ENCODE data around the gene ATP5F1A. TPM values are rescaled to one million over a fixed set of nuclear protein-coding genes. Genes with fewer than 3 reads are reported as not detected.

Gene ATP5F1A
- total RNA-seq, 2 donors from 2014 or later = 240 to 264 TPM

DNA sequence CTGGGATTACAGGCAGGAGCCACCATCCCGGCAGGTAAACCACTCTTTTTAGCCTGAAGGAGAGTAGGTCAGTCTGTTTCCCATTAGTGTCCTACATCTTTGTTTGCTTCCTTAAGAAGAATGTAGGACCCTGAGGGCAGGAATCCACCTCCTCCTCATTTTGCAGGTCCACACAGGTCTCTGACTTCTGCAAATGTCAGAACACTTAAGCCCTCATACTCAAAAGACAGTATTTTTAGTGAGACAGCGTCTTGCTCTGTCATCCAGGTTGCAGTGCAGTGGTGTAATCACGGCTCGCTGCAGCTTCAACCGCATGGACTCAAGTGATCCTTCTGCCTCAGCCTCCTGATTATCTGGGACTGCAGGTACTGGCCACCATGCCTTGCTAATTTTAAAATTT, 35.3 kb downstream of the ATP5F1A start:
- DNase-seq (ENCODE audit: low spot score) (no peak), ATAC-seq (ENCODE audit: insufficient number of reproducible peaks, low FRiP score, low read depth) (no peak)
- Histone ChIP-seq H3K4me3 (no peak overlapping the region), H3K9me3 (no peaks in the 10 kb centered on the region), H3K36me3 (no peaks in the 10 kb centered on the region), H3K4me1 (ENCODE audit: control insufficient read depth in 1 of 2, low read depth in 2 of 2) (no peaks in the 10 kb centered on the region), H3K27me3 (replicated peaks; ENCODE audit: insufficient read depth) (no peaks in the 10 kb centered on the region), H3K27ac (no peak overlapping the region)
- TF ChIP-seq, protein P1, sequence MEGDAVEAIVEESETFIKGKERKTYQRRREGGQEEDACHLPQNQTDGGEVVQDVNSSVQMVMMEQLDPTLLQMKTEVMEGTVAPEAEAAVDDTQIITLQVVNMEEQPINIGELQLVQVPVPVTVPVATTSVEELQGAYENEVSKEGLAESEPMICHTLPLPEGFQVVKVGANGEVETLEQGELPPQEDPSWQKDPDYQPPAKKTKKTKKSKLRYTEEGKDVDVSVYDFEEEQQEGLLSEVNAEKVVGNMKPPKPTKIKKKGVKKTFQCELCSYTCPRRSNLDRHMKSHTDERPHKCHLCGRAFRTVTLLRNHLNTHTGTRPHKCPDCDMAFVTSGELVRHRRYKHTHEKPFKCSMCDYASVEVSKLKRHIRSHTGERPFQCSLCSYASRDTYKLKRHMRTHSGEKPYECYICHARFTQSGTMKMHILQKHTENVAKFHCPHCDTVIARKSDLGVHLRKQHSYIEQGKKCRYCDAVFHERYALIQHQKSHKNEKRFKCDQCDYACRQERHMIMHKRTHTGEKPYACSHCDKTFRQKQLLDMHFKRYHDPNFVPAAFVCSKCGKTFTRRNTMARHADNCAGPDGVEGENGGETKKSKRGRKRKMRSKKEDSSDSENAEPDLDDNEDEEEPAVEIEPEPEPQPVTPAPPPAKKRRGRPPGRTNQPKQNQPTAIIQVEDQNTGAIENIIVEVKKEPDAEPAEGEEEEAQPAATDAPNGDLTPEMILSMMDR (IDR thresholded peaks at IDR 0.05) = no peak

GRCh38 chr18:46061796-46062195, 36.3 kb downstream of the ATP5F1A start:
- H3K36me3 ChIP-seq = no peaks in the 10 kb centered on the region
- ATAC-seq (ENCODE audit: insufficient number of reproducible peaks, low FRiP score, low read depth) = no peak
- no peaks in the 10 kb centered on the region for H3K9me3 ChIP-seq
- no peaks in the 10 kb centered on the region for H3K4me1 ChIP-seq (ENCODE audit: control insufficient read depth in 1 of 2, low read depth in 2 of 2)
- H3K27me3 ChIP-seq (replicated peaks; ENCODE audit: insufficient read depth) = no peaks in the 10 kb centered on the region
- TF ChIP-seq, protein P1 (IDR thresholded peaks at IDR 0.05) = no peak
- no peak overlapping the region for H3K27ac ChIP-seq
- no peak for DNase-seq (ENCODE audit: low spot score)
- H3K4me3 ChIP-seq = no peak overlapping the region

GRCh38 chr18:46061387-46061786, 36.7 kb downstream of the ATP5F1A start:
- H3K9me3 ChIP-seq = no peaks in the 10 kb centered on the region
- no peak for ATAC-seq (ENCODE audit: insufficient number of reproducible peaks, low FRiP score, low read depth)
- H3K27me3 ChIP-seq (replicated peaks; ENCODE audit: insufficient read depth) = no peaks in the 10 kb centered on the region
- DNase-seq (ENCODE audit: low spot score) = no peak
- no peak overlapping the region for H3K4me3 ChIP-seq
- no peak overlapping the region for H3K27ac ChIP-seq
- no peaks in the 10 kb centered on the region for H3K4me1 ChIP-seq (ENCODE audit: control insufficient read depth in 1 of 2, low read depth in 2 of 2)
- TF ChIP-seq, protein P1 (IDR thresholded peaks at IDR 0.05) = no peak
- H3K36me3 ChIP-seq = no peaks in the 10 kb centered on the region

- Histone ChIP-seq H3K4me1 (ENCODE audit: control insufficient read depth in 1 of 2, low read depth in 2 of 2) (peaks cover 0 to 3% of the 10 kb centered on the region in 2 donors), H3K4me3 (no peak overlapping the region), H3K9me3 (no peaks in the 10 kb centered on the region), H3K27ac (no peak overlapping the region), H3K27me3 (replicated peaks; ENCODE audit: insufficient read depth) (no peaks in the 10 kb centered on the region), H3K36me3 (no peaks in the 10 kb centered on the region)
- no peak for ATAC-seq (ENCODE audit: insufficient number of reproducible peaks, low FRiP score, low read depth)
- TF ChIP-seq, protein P1 (IDR thresholded peaks at IDR 0.05) = no peak
- DNase-seq (ENCODE audit: low spot score) = no peak
These were observed 37.7 kb downstream of the ATP5F1A start for GRCh38 chr18:46060359-46060841.

DNA sequence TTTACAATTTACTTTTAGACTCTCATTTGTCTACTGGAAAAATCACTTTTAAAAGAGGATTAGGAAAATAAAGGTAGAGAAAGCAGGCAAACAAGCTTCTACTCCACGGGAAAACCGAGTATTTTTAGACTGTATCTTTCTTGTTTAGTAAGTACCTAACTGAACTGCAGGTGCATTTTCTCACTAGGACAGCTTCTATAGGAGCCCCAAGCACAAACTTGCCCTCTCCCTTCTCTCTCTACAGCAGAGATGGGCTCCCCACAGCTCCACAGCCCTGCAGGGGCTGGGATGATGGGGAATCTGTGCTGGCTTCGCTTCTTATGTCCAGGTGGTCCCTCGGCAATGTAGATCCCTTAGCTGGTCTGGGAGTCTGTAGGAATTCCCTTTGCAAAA, 42.3 kb downstream of the ATP5F1A start:
- peaks cover 7 to 26% of the 10 kb centered on the region in 2 donors for H3K4me1 ChIP-seq (ENCODE audit: control insufficient read depth in 1 of 2, low read depth in 2 of 2)
- no peaks in the 10 kb centered on the region for H3K9me3 ChIP-seq
- H3K4me3 ChIP-seq = no peak overlapping the region
- ATAC-seq (ENCODE audit: insufficient number of reproducible peaks, low FRiP score, low read depth) = no peak
- no peak for DNase-seq (ENCODE audit: low spot score)
- H3K36me3 ChIP-seq = no peaks in the 10 kb centered on the region
- TF ChIP-seq, protein P1 (IDR thresholded peaks at IDR 0.05) = no peak
- no peaks in the 10 kb centered on the region for H3K27me3 ChIP-seq (replicated peaks; ENCODE audit: insufficient read depth)
- H3K27ac ChIP-seq = peak overlapping the region in 1 of 2 donors; percentile 5
